ENCODE results near the gene ADAMTSL3. TPM values are rescaled to one million over a fixed set of nuclear protein-coding genes. Genes with fewer than 3 reads are reported as not detected.

ADAMTSL3 gene
- total RNA-seq, 2 experiments from 2014 or later, result not detected

GRCh38 chr15:83711236-83711635 is 57.3 kb downstream of the ADAMTSL3 start:
- DNase-seq (no peak), ATAC-seq (ENCODE audit: poor library complexity) (no peak)
- no peaks in the 10 kb centered on the region for H3K4me1 Mint-ChIP-seq (ENCODE audit: low read depth)
- H3K9me3 Mint-ChIP-seq, result no peaks in the 10 kb centered on the region
- no peaks in the 10 kb centered on the region for H3K36me3 ChIP-seq (ENCODE audit: insufficient read depth, low read length)
- CTCF ChIA-PET, result no interaction called here
- H3K27ac ChIP-seq (ENCODE audit: low read depth in 1 of 2, low read length in 2 of 2), result no peak overlapping the region
- H3K4me1 ChIP-seq (ENCODE audit: insufficient read depth, low read length), result no peaks in the 10 kb centered on the region
- TF ChIP-seq CTCF (IDR thresholded peaks at IDR 0.05), result no peak
- no peaks in the 10 kb centered on the region for H3K9me3 ChIP-seq (ENCODE audit: control insufficient read depth in 1 of 2, insufficient read depth in 1 of 2, low read length in 2 of 2)
- no peak overlapping the region for H3K4me3 ChIP-seq (ENCODE audit: low read length)
- no peaks in the 10 kb centered on the region for H3K36me3 Mint-ChIP-seq (ENCODE audit: low read depth)
- H3K27me3 ChIP-seq (ENCODE audit: control insufficient read depth in 1 of 2, insufficient read depth in 2 of 2, low read length in 2 of 2), result no peaks in the 10 kb centered on the region
- intact Hi-C loops (cut with DNase I, micrococcal nuclease), result no loop called here
- POLR2A ChIA-PET, result no interaction called here
- peaks cover 6% of the 10 kb centered on the region for H3K27me3 Mint-ChIP-seq
- no peak overlapping the region for H3K27ac Mint-ChIP-seq
- no peak overlapping the region for H3K4me3 Mint-ChIP-seq

GRCh38 chr15:83713242-83713641 is 59.3 kb downstream of the ADAMTSL3 start:
- ATAC-seq (ENCODE audit: poor library complexity) (no peak), DNase-seq (no peak)
- Histone ChIP-seq H3K4me1 (ENCODE audit: insufficient read depth, low read length) (no peaks in the 10 kb centered on the region), H3K36me3 (ENCODE audit: insufficient read depth, low read length) (no peaks in the 10 kb centered on the region), H3K9me3 (ENCODE audit: control insufficient read depth in 1 of 2, insufficient read depth in 1 of 2, low read length in 2 of 2) (no peaks in the 10 kb centered on the region), H3K27ac (ENCODE audit: low read depth in 1 of 2, low read length in 2 of 2) (no peak overlapping the region), H3K27me3 (ENCODE audit: control insufficient read depth in 1 of 2, insufficient read depth in 2 of 2, low read length in 2 of 2) (no peaks in the 10 kb centered on the region), H3K4me3 (ENCODE audit: low read length) (no peak overlapping the region)
- POLR2A ChIA-PET, result no interaction called here
- Mint-ChIP-seq H3K4me1 (ENCODE audit: low read depth) (no peaks in the 10 kb centered on the region), H3K27me3 (peaks cover 4% of the 10 kb centered on the region), H3K36me3 (ENCODE audit: low read depth) (no peaks in the 10 kb centered on the region), H3K4me3 (no peak overlapping the region), H3K27ac (no peak overlapping the region), H3K9me3 (no peaks in the 10 kb centered on the region)
- intact Hi-C loops (cut with DNase I, micrococcal nuclease), result no loop called here
- CTCF ChIA-PET, result no interaction called here
- TF ChIP-seq CTCF (IDR thresholded peaks at IDR 0.05), result no peak

GRCh38 chr15:83714939-83715628 is 61.2 kb downstream of the ADAMTSL3 start:
- no peak for ATAC-seq (ENCODE audit: poor library complexity)
- CTCF ChIA-PET, result no interaction called here
- no peaks in the 10 kb centered on the region for H3K9me3 ChIP-seq (ENCODE audit: control insufficient read depth in 1 of 2, insufficient read depth in 1 of 2, low read length in 2 of 2)
- H3K27me3 Mint-ChIP-seq, result peaks cover 4% of the 10 kb centered on the region
- no peaks in the 10 kb centered on the region for H3K36me3 Mint-ChIP-seq (ENCODE audit: low read depth)
- no peak overlapping the region for H3K4me3 Mint-ChIP-seq
- no peak overlapping the region for H3K4me3 ChIP-seq (ENCODE audit: low read length)
- H3K27ac Mint-ChIP-seq, result no peak overlapping the region
- no peak overlapping the region for H3K27ac ChIP-seq (ENCODE audit: low read depth in 1 of 2, low read length in 2 of 2)
- no peaks in the 10 kb centered on the region for H3K9me3 Mint-ChIP-seq
- POLR2A ChIA-PET, result no interaction called here
- intact Hi-C loops (cut with DNase I, micrococcal nuclease), result no loop called here
- H3K36me3 ChIP-seq (ENCODE audit: insufficient read depth, low read length), result no peaks in the 10 kb centered on the region
- no peaks in the 10 kb centered on the region for H3K4me1 Mint-ChIP-seq (ENCODE audit: low read depth)
- no peak for TF ChIP-seq CTCF (IDR thresholded peaks at IDR 0.05)
- H3K27me3 ChIP-seq (ENCODE audit: control insufficient read depth in 1 of 2, insufficient read depth in 2 of 2, low read length in 2 of 2), result no peaks in the 10 kb centered on the region
- H3K4me1 ChIP-seq (ENCODE audit: insufficient read depth, low read length), result no peaks in the 10 kb centered on the region
- DNase-seq, result no peak
